Hematopoietic multipotent progenitor cell treated with erythropoietin and hydrocortisone succinate and interleukin-3 and kit ligand, for 6 days (in vitro differentiated cells): ENCODE data around the gene NFIX.

Source experiments
- DNase-seq: peaks from one replicate; pipeline ENCODE4 v3.0.0-alpha.2; 2015

Gene NFIX

GRCh38 chr19:12990853-12991252 is 4.4 kb upstream of the NFIX start:
- DNase-seq = no peak

- no peak for DNase-seq
Measured at GRCh38 chr19:12991296-12991695, 4.0 kb upstream of the NFIX start.

- no peak for DNase-seq
Measured at GRCh38 chr19:12992729-12993128, 2.5 kb upstream of the NFIX start.

GRCh38 chr19:12993562-12993961 is 1.7 kb upstream of the NFIX start:
- no peak for DNase-seq

GRCh38 chr19:12995596-12996405 is 526 bp downstream of the NFIX start:
- DNase-seq = peak; percentile 42

GRCh38 chr19:12996406-12997094 is 1.3 kb downstream of the NFIX start:
- DNase-seq = peak; percentile 38

GRCh38 chr19:12997179-12997966 is 2.1 kb downstream of the NFIX start:
- no peak for DNase-seq

- DNase-seq = no peak
Measured at GRCh38 chr19:12997967-12998940, 3.0 kb downstream of the NFIX start.

- DNase-seq = no peak
Measured at GRCh38 chr19:13001166-13001501, 5.9 kb downstream of the NFIX start.

- no peak for DNase-seq
Measured at GRCh38 chr19:13001502-13002165, 6.4 kb downstream of the NFIX start.

GRCh38 chr19:13002166-13002898 is 7.1 kb downstream of the NFIX start:
- DNase-seq = no peak

- DNase-seq = no peak
Measured at GRCh38 chr19:13003081-13003480, 7.8 kb downstream of the NFIX start.

GRCh38 chr19:13004273-13004672 is 9.0 kb downstream of the NFIX start:
- DNase-seq = no peak

GRCh38 chr19:13005253-13005652 is 10.0 kb downstream of the NFIX start:
- DNase-seq = no peak

- no peak for DNase-seq
Measured at GRCh38 chr19:13005861-13006370, 10.6 kb downstream of the NFIX start.

GRCh38 chr19:13006431-13007281 is 11.4 kb downstream of the NFIX start:
- no peak for DNase-seq

GRCh38 chr19:13007292-13008045 is 12.2 kb downstream of the NFIX start:
- DNase-seq = no peak

- DNase-seq = no peak
Measured at GRCh38 chr19:13008926-13009787, 13.9 kb downstream of the NFIX start.
